OCI-LY7 (cell line): ENCODE results near the gene COQ10A.

Experiments used
- CTCF ChIP-seq: fragments of 200-600 bp; sonication (generic); conservative IDR thresholded peaks from 2 replicates; pipeline ENCODE4 v1.5.1; 2014; ENCODE audit warnings: mild to moderate bottlenecking, antibody characterized with exemption, low read length, moderate library complexity, mixed read lengths
- EZH2phosphoT487 ChIP-seq: fragments of 200-600 bp; sonication (generic); IDR thresholded peaks from 2 replicates; pipeline ENCODE4 v1.6.1; 2018; ENCODE audit warnings: low read depth, borderline replicate concordance, mild to moderate bottlenecking, mixed run types, antibody characterized with exemption, low read length, moderate library complexity, mixed read lengths

- TF ChIP-seq CTCF (no peak), EZH2phosphoT487 (no peak)
Measured at GRCh38 chr12:56278905-56279304, 12.2 kb downstream of the COQ10A start.
